SKM-1 (cell line): ENCODE data around the gene YTHDF1.
A peak's percentile ranks its signal among the peaks of the same experiment; 100 is the strongest.

Experiments used
- DNase-seq: peaks from one replicate; lab custom pipeline; 2025; ENCODE audit not compliant: unreplicated experiment; lab: John Stamatoyannopoulos, UW

Gene YTHDF1

GRCh38 chr20:63248835-63249591, 33.1 kb upstream of the YTHDF1 start:
- DNase-seq = no peak

GRCh38 chr20:63247671-63248228, 31.8 kb upstream of the YTHDF1 start:
- no peak for DNase-seq

GRCh38 chr20:63246490-63247288, 30.8 kb upstream of the YTHDF1 start:
- no peak for DNase-seq

GRCh38 chr20:63244468-63244867, 28.5 kb upstream of the YTHDF1 start:
- no peak for DNase-seq

GRCh38 chr20:63243604-63244247, 27.8 kb upstream of the YTHDF1 start:
- DNase-seq = no peak

GRCh38 chr20:63242736-63243135, 26.8 kb upstream of the YTHDF1 start:
- no peak for DNase-seq

- no peak for DNase-seq
Measured at GRCh38 chr20:63241272-63241671, 25.3 kb upstream of the YTHDF1 start.

- DNase-seq = no peak
Measured at GRCh38 chr20:63240004-63240403, 24.1 kb upstream of the YTHDF1 start.

- DNase-seq = no peak
Measured at GRCh38 chr20:63239431-63239830, 23.5 kb upstream of the YTHDF1 start.

- DNase-seq = no peak
Measured at GRCh38 chr20:63238514-63239125, 22.7 kb upstream of the YTHDF1 start.

- DNase-seq = no peak
Measured at GRCh38 chr20:63238031-63238430, 22.1 kb upstream of the YTHDF1 start.

GRCh38 chr20:63236116-63236837, 20.3 kb upstream of the YTHDF1 start:
- no peak for DNase-seq

GRCh38 chr20:63235399-63235983, 19.6 kb upstream of the YTHDF1 start, which contains the start of gene BIRC7:
TSS of gene BIRC7 (plus strand) at chr20:63235905. CDS start at chr20:63236097, 192 bp downstream.
- DNase-seq = peak; percentile 57

- DNase-seq = no peak
Measured at GRCh38 chr20:63234693-63235398, 18.9 kb upstream of the YTHDF1 start.

- no peak for DNase-seq
Measured at GRCh38 chr20:63233924-63234323, 18.0 kb upstream of the YTHDF1 start.

GRCh38 chr20:63233061-63233344, 17.1 kb upstream of the YTHDF1 start:
- no peak for DNase-seq

GRCh38 chr20:63232235-63233060, 16.5 kb upstream of the YTHDF1 start:
- DNase-seq = no peak

GRCh38 chr20:63230800-63231268, 14.9 kb upstream of the YTHDF1 start:
- no peak for DNase-seq

- no peak for DNase-seq
Measured at GRCh38 chr20:63228806-63229205, 12.9 kb upstream of the YTHDF1 start.
